T-cell (primary cell): Measurements from ENCODE around the gene NEDD4. TPM values are rescaled to one million over a fixed set of nuclear protein-coding genes. Genes with fewer than 3 reads are reported as not detected.
"Not testable (repeated sequence)": the region's sequence is repeated elsewhere in the genome, so short reads cannot be mapped to it uniquely, and the experiment has no call there.

Experiments used
- ATAC-seq, 4 experiments: fragments of 200-7000 bp in 3 of 4; fragments of 150-1000 bp in 1 of 4; cut with Tn5 transposase; replicated peaks in 1 of 4; 1 replicate in 3 of 4; 2 replicates in 1 of 4; pipeline ENCODE4 v1.10.0; 2021; ENCODE audit warnings: moderate library complexity in 3 of 4, mild to moderate bottlenecking in 2 of 4, moderate number of reproducible peaks in 1 of 4
- CTCF ChIA-PET, 2 donors: fragments of 300-600 bp; sonication (Branson Sonifier 250); formaldehyde crosslinking; loops; one replicate each; lab custom pipeline; 2022; ENCODE audit warnings: antibody characterized with exemption in 2 of 2; lab: Charles Lee
- POLR2A ChIA-PET, 2 donors: fragments of 300-600 bp; sonication (Branson Sonifier 250); formaldehyde crosslinking; loops; one replicate each; lab custom pipeline; 2022; ENCODE audit warnings: antibody characterized with exemption in 2 of 2; lab: Charles Lee
- DNase-seq, 35 experiments: peaks; one replicate each; pipeline versions ENCODE4 v3.0.0 to v3.0.0-alpha.2; 2013 to 2023
- H3K27ac ChIP-seq: one replicate; pipeline ENCODE4 v1.5.1; 2013; ENCODE audit warnings: low read length
- H3K27me3 ChIP-seq, 2 experiments: replicated peaks in 1 of 2; 1 replicate in 1 of 2; 2 replicates in 1 of 2; pipeline versions ENCODE4 v1.6.1 to v1.7.0; 2013; ENCODE audit warnings: low read length in 1 of 2, mixed read lengths in 1 of 2; ENCODE audit not compliant: control insufficient read depth in 2 of 2, insufficient read depth in 2 of 2; ENCODE audit errors: extremely low read depth in 1 of 2
- H3K36me3 ChIP-seq, 2 donors: 1 replicate in 1 of 2; 2 replicates in 1 of 2; pipeline versions ENCODE4 v1.6.1 to v1.7.0; 2013; ENCODE audit warnings: low read length in 1 of 2; ENCODE audit not compliant: control insufficient read depth in 2 of 2, insufficient read depth in 1 of 2; ENCODE audit errors: extremely low read depth in 1 of 2
- H3K4me1 ChIP-seq, 2 experiments: 1 replicate in 1 of 2; 2 replicates in 1 of 2; pipeline versions ENCODE4 v1.6.1 to v1.7.0; 2013; ENCODE audit warnings: low read length in 2 of 2, mixed read lengths in 1 of 2; ENCODE audit not compliant: insufficient read depth in 2 of 2, control insufficient read depth in 1 of 2; ENCODE audit errors: extremely low read depth in 1 of 2
- H3K4me3 ChIP-seq, 2 donors: 1 replicate in 1 of 2; 2 replicates in 1 of 2; pipeline versions ENCODE4 v1.5.1 to v1.7.0; 2013; ENCODE audit warnings: mild to moderate bottlenecking in 2 of 2, low read length in 1 of 2, moderate library complexity in 1 of 2; ENCODE audit not compliant: control insufficient read depth in 1 of 2; ENCODE audit errors: extremely low read depth in 1 of 2
- H3K9me3 ChIP-seq: 2 replicates; pipeline ENCODE4 v1.7.0; 2013
- H3K27ac Mint-ChIP-seq, 2 donors: one replicate each; pipeline ENCODE4 v1.8.0; 2020 to 2021; ENCODE audit warnings: mild to moderate bottlenecking in 2 of 2, mixed read lengths in 2 of 2
- H3K27me3 Mint-ChIP-seq, 2 donors: one replicate each; pipeline ENCODE4 v1.8.0; 2021 to 2022; ENCODE audit warnings: mixed read lengths in 2 of 2
- H3K36me3 Mint-ChIP-seq: one replicate; pipeline ENCODE4 v1.8.0; 2021; ENCODE audit warnings: mixed read lengths
- H3K4me1 Mint-ChIP-seq, 3 donors: one replicate each; pipeline ENCODE4 v1.8.0; 2020 to 2022; ENCODE audit warnings: mixed read lengths in 3 of 3, mild to moderate bottlenecking in 1 of 3
- H3K4me3 Mint-ChIP-seq, 3 donors: one replicate each; pipeline ENCODE4 v1.8.0; 2020 to 2022; ENCODE audit warnings: mild to moderate bottlenecking in 3 of 3, mixed read lengths in 3 of 3, moderate library complexity in 3 of 3
- H3K9me3 Mint-ChIP-seq, 3 donors: one replicate each; pipeline ENCODE4 v1.8.0; 2020 to 2022; ENCODE audit warnings: mixed read lengths in 3 of 3
- WGBS: methylation state at CpG from one replicate; pipeline ENCODE4 v1.1.5; 2013; ENCODE audit warnings: missing lambda C conversion rate; ENCODE audit not compliant: insufficient coverage; 5-methylcytosine and 5-hydroxymethylcytosine counted together
- total RNA-seq, 35 experiments: library from RNA in 6 of 35; stranded (reverse) in 6 of 35; fragments of 120-200 nt in 1 of 35; gene quantifications; one replicate each; pipeline versions ENCODE4 v1.2.1 to v1.2.4 and lab custom pipeline; 2013 to 2026

The NEDD4 gene
- total RNA-seq, 5 donors from 2014 or later (not counting 1 experiment from before 2014, with no cell fraction given), result 2.2 to 8.6 (median 5.1) TPM

DNA sequence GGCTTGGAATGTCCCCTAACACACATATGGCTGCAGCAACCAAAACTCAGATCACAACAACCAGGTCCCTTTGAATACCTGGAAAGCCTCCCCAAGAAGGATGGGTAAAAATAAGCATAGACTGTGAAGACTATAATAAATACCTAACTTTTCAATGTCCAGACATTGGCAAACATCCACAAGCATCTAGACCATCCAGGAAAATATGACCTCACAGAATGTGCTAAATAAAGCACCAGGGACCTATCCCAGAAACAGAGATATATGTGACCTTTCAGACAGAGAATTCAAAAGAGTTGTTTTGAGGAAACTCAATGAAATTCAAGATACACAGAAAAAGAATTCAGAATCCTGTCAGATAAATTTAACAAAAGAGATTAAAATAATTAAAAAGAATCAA is 109.2 kb downstream of the NEDD4 start:
- peaks cover 12% of the 10 kb centered on the region for H3K36me3 Mint-ChIP-seq
- no peak overlapping the region for H3K27ac Mint-ChIP-seq
- no peak overlapping the region for H3K4me3 Mint-ChIP-seq
- H3K9me3 ChIP-seq, result no peaks in the 10 kb centered on the region
- ChIA-PET POLR2A (no interaction called here), CTCF (interaction anchor here in 1 of 2 donors (0.6 kb wide), 1 partner anchor 541 kb away, joined by 4 read pairs; no protein-coding TSS in a partner anchor)
- H3K36me3 ChIP-seq, result no peaks in the 10 kb centered on the region
- ATAC-seq (no peak), DNase-seq (no peak)
- H3K9me3 Mint-ChIP-seq, result peaks cover 0 to 31% (median 21%) of the 10 kb centered on the region in 3 donors
- no peaks in the 10 kb centered on the region for H3K4me1 Mint-ChIP-seq
- H3K27me3 ChIP-seq, result no peaks in the 10 kb centered on the region
- H3K4me1 ChIP-seq, result no peaks in the 10 kb centered on the region
- no peak overlapping the region for H3K4me3 ChIP-seq
- no peaks in the 10 kb centered on the region for H3K27me3 Mint-ChIP-seq
- H3K27ac ChIP-seq, result no peak overlapping the region

DNA sequence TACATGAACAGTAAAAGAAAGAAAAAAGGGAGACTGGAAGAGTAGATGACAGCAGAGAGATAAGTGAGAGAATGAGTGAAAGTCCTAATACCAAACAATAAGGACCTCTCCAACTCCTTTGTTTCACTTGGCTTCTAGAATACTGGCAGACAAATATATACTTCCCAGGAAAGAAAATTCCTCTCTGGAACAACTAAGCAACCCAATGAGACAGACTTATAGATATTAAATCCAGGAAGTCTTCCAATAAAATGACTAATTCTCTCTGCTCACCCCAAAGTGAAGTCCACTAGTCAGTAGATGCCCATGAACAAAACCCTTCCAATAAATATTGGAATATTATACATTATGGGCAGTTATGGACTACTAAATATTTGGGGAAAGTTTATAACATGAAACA is 114.2 kb downstream of the NEDD4 start:
- no peaks in the 10 kb centered on the region for H3K36me3 Mint-ChIP-seq
- H3K27ac Mint-ChIP-seq, result no peak overlapping the region
- H3K27me3 ChIP-seq, result no peaks in the 10 kb centered on the region
- H3K4me1 ChIP-seq, result no peaks in the 10 kb centered on the region
- H3K27me3 Mint-ChIP-seq, result no peaks in the 10 kb centered on the region
- no peaks in the 10 kb centered on the region for H3K4me1 Mint-ChIP-seq
- CTCF ChIA-PET, result no interaction called here
- H3K9me3 ChIP-seq, result no peaks in the 10 kb centered on the region
- no peaks in the 10 kb centered on the region for H3K36me3 ChIP-seq
- POLR2A ChIA-PET, result no interaction called here
- no peak overlapping the region for H3K4me3 ChIP-seq
- no peak overlapping the region for H3K4me3 Mint-ChIP-seq
- ATAC-seq (no peak), DNase-seq (no peak)
- no peaks in the 10 kb centered on the region for H3K9me3 Mint-ChIP-seq
- no peak overlapping the region for H3K27ac ChIP-seq

GRCh38 chr15:55873024-55873720 is 120.2 kb downstream of the NEDD4 start:
- Histone ChIP-seq H3K9me3 (no peaks in the 10 kb centered on the region), H3K4me1 (no peaks in the 10 kb centered on the region), H3K27ac (no peak overlapping the region), H3K4me3 (no peak overlapping the region), H3K36me3 (no peaks in the 10 kb centered on the region), H3K27me3 (no peaks in the 10 kb centered on the region)
- H3K36me3 Mint-ChIP-seq, result no peaks in the 10 kb centered on the region
- H3K4me1 Mint-ChIP-seq, result no peaks in the 10 kb centered on the region
- CTCF ChIA-PET, result no interaction called here
- H3K27ac Mint-ChIP-seq, result no peak overlapping the region
- WGBS, result 78% methylated on average over 2 of the region's 4 CpGs
- no peaks in the 10 kb centered on the region for H3K9me3 Mint-ChIP-seq
- POLR2A ChIA-PET, result no interaction called here
- H3K27me3 Mint-ChIP-seq, result no peaks in the 10 kb centered on the region
- no peak overlapping the region for H3K4me3 Mint-ChIP-seq
- DNase-seq (no peak), ATAC-seq (no peak)

DNA sequence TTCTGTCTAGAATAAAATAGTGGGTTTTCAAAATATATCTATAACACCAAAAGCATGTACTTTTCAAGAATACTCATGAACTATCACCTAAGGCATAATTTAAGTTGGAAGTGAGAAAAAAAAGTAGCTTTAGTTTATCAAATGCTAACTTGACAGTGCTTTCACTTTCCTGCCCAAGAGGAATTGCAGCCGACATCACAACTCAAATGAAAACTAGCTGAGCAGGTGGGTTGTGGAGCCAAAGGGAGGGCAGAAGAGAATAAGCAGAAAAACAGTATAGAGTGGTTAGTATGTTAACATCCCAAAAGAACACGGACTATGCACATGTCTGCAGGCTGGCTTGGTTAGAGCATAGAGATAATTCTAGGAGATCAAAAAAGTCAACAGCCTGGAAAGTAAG is 120.9 kb downstream of the NEDD4 start:
- no peak for DNase-seq
- Mint-ChIP-seq H3K36me3 (no peaks in the 10 kb centered on the region), H3K27me3 (no peaks in the 10 kb centered on the region), H3K9me3 (no peaks in the 10 kb centered on the region), H3K4me3 (no peak overlapping the region), H3K27ac (no peak overlapping the region), H3K4me1 (no peaks in the 10 kb centered on the region)
- Histone ChIP-seq H3K27me3 (no peaks in the 10 kb centered on the region), H3K4me1 (no peaks in the 10 kb centered on the region), H3K27ac (no peak overlapping the region), H3K4me3 (no peak overlapping the region), H3K36me3 (no peaks in the 10 kb centered on the region), H3K9me3 (no peaks in the 10 kb centered on the region)
- 90% methylated on average over 1 of the region's 2 CpGs for WGBS
- ATAC-seq, result no peak
- ChIA-PET CTCF (no interaction called here), POLR2A (no interaction called here)

- H3K4me3 Mint-ChIP-seq, result no peak overlapping the region
- H3K36me3 ChIP-seq, result no peaks in the 10 kb centered on the region
- POLR2A ChIA-PET, result no interaction called here
- 90% methylated on average over 1 of the region's 2 CpGs for WGBS
- no peak overlapping the region for H3K27ac ChIP-seq
- ATAC-seq, result no peak
- no peak overlapping the region for H3K4me3 ChIP-seq
- no peaks in the 10 kb centered on the region for H3K27me3 Mint-ChIP-seq
- CTCF ChIA-PET, result no interaction called here
- H3K27ac Mint-ChIP-seq, result no peak overlapping the region
- H3K4me1 ChIP-seq, result no peaks in the 10 kb centered on the region
- H3K9me3 Mint-ChIP-seq, result no peaks in the 10 kb centered on the region
- no peaks in the 10 kb centered on the region for H3K36me3 Mint-ChIP-seq
- H3K27me3 ChIP-seq, result no peaks in the 10 kb centered on the region
- DNase-seq, result no peak
- H3K4me1 Mint-ChIP-seq, result no peaks in the 10 kb centered on the region
- H3K9me3 ChIP-seq, result no peaks in the 10 kb centered on the region
These were observed 123.8 kb downstream of the NEDD4 start for GRCh38 chr15:55869660-55870059.

- CTCF ChIA-PET, result no interaction called here
- no peak overlapping the region for H3K4me3 Mint-ChIP-seq
These were observed 124.7 kb downstream of the NEDD4 start for GRCh38 chr15:55868707-55869106.

DNA sequence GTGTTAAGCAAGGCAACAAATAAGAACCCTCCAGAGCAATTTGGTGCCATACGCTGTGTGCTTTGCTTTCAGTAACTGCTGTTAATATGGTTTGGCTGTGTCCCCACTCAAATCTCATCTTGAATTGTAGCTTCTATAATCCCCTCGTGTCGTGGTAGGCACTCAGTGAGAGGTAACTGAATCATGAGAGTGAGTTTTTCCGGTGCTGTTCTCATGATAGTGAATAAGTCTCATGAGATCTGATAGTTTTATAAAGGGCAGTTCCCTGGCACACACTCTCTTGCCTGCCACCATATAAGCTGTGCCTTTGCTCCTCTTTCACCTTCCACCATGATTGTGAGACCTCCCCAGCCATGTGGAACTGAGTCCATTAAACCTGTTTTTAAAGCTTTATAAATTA is 125.1 kb downstream of the NEDD4 start:
- H3K27ac ChIP-seq, ATAC-seq, H3K36me3 ChIP-seq, H3K9me3 ChIP-seq, H3K9me3 Mint-ChIP-seq, H3K4me3 ChIP-seq, H3K27ac Mint-ChIP-seq, H3K27me3 ChIP-seq, DNase-seq, H3K27me3 Mint-ChIP-seq, H3K4me3 Mint-ChIP-seq, H3K36me3 Mint-ChIP-seq, H3K4me1 Mint-ChIP-seq, POLR2A ChIA-PET, H3K4me1 ChIP-seq: not testable (repeated sequence)
- CTCF ChIA-PET, result interaction anchor here in 1 of 2 donors (0.7 kb wide), 1 partner anchor 696 kb away, joined by 4 read pairs; no protein-coding TSS in a partner anchor
- 100% methylated on average over 1 of the region's 4 CpGs for WGBS

More at GRCh38 chr15:55868707-55869106, 124.7 kb downstream of the NEDD4 start:
- 90% methylated on average over 3 of the region's 3 CpGs for WGBS
- Histone ChIP-seq H3K36me3 (no peaks in the 10 kb centered on the region), H3K4me1 (no peaks in the 10 kb centered on the region), H3K27ac (no peak overlapping the region), H3K9me3 (no peaks in the 10 kb centered on the region), H3K4me3 (no peak overlapping the region), H3K27me3 (no peaks in the 10 kb centered on the region)
- POLR2A ChIA-PET, result no interaction called here
- Mint-ChIP-seq H3K36me3 (no peaks in the 10 kb centered on the region), H3K27ac (no peak overlapping the region), H3K9me3 (no peaks in the 10 kb centered on the region), H3K4me1 (no peaks in the 10 kb centered on the region), H3K27me3 (no peaks in the 10 kb centered on the region)
- DNase-seq (no peak), ATAC-seq (no peak)
